ENCODE data around the gene FBXO42. TPM values are rescaled to one million over a fixed set of nuclear protein-coding genes. Genes with fewer than 3 reads are reported as not detected.

Gene FBXO42
- total and polyA plus RNA-seq, 2 of the 4 experiments (the other 2 are of a cell fraction): 12.0 to 18.8 TPM

DNA sequence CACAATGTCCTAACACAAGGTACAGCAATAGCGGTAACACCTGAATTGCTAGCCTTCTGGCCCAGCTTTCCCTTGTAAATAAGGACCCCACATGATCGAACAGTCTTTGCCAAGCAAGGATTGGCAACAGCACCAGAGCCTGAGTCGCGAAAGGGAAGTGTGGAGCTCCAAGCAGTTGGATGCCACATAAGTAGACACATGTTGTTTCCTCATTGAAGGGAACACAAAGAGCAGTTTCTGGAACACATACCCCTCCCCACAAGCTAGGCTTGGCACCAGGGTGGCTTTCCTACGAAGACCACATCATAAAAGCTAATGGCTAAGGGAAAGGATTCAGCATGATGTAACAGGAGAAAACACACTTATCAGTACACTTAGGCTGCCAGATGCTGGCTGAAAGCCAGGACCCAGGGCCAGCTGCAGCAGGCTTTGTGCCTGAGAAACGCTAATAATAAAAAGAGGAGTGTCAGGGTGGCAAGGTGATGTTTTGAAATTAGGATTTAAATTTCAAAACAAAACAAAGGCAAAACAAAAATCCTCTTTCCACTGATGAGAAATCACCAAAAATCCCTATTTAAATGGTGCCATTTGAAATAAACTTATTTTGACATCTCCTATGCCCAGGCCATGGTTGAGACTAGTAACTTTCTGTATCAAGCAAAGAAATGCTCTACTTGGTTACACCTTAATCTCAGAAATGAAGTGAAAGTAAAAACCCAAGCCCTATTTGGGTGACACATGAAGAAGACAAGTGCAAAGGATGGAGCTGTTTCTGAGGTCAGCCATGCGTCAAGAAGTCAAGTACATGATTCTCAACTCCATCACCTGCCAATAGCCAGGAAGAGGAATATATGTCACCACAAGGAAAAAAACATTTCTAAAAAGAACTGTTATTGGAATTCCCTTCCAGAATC lies 103.4 kb downstream of the FBXO42 start (continued):
- no peak for TF ChIP-seq MAZ (IDR thresholded peaks at IDR 0.05; ENCODE audit: borderline replicate concordance, low read depth, low read length)

DNA sequence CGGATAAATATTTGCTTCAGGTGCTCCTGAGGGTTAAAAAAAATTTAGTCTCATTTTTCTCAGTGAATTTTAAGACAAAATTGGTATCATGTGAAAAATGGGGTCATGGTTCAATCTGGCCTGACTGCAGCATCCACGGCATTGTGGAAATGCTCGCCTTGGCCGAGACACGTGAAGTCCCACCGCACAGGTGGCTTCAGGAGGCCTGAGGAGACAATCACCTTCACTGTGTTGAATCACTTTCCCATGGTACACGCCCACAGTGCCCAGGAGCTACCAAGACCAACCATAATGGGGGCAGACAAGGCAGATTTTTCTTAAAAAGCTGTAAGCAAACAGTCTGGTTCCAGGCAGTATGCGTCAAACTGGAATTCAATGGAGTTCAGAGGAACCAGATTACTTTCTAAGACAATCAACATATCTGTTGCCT lies 104.3 kb downstream of the FBXO42 start:
- Histone ChIP-seq H2BK120ac (ENCODE audit: low read depth, low read length) (peak overlapping the region; percentile 82; the same call in 1 of the 2 replicates), H3K4me1 (ENCODE audit: control insufficient read depth, insufficient read depth, low read length) (peaks cover 17% of the 10 kb centered on the region), H3K56ac (ENCODE audit: extremely low read depth, insufficient read depth, low read length) (no peak overlapping the region), H3K9me1 (ENCODE audit: insufficient read depth, low read length) (peaks cover 20% of the 10 kb centered on the region), H3K4ac (ENCODE audit: low read depth, low read length) (peak overlapping the region; percentile 90), H3K4me3 (ENCODE audit: insufficient read depth, low read depth, low read length) (no peak overlapping the region), H4K91ac (ENCODE audit: insufficient read depth, low read depth, low read length) (no peak overlapping the region), H3K79me1 (ENCODE audit: low read depth in 1 of 2, low read length in 2 of 2) (peaks cover 16 to 28% of the 10 kb centered on the region in 2 experiments), H2AK9ac (replicated peaks; ENCODE audit: low read depth, low read length, poor library complexity) (peak overlapping the region; percentile 29), H2AFZ (replicated peaks; ENCODE audit: low read length, poor library complexity) (no peak overlapping the region), H3K36me3 (ENCODE audit: control insufficient read depth, insufficient read depth, low read length) (peaks cover 22% of the 10 kb centered on the region), H2BK5ac (ENCODE audit: low read depth, low read length, poor library complexity, severe bottlenecking) (no peak overlapping the region), H4K5ac (ENCODE audit: low read depth, low read length) (no peak overlapping the region), H3K27me3 (ENCODE audit: control insufficient read depth, insufficient read depth, low read length) (no peaks in the 10 kb centered on the region), H3K18ac (ENCODE audit: low read depth, low read length) (no peak overlapping the region), H2AK5ac (ENCODE audit: low read depth, low read length) (peak overlapping the region; percentile 91), H4K8ac (ENCODE audit: low read depth in 2 of 2, low read length in 2 of 2) (peak overlapping the region in 1 of 2 experiments; percentile 84; a peak in 2 of 4 replicates), H3K4me2 (ENCODE audit: low read depth, low read length) (no peak overlapping the region), H2BK15ac (ENCODE audit: low read depth, low read length) (no peak overlapping the region; the same call in 2 of the 3 replicates), H3K9me3 (ENCODE audit: control insufficient read depth, insufficient read depth, low read length) (no peaks in the 10 kb centered on the region), H3K14ac (replicated peaks; ENCODE audit: low read depth, low read length) (peak overlapping the region; percentile 68), H4K20me1 (ENCODE audit: insufficient read depth, low read length) (peaks cover 8% of the 10 kb centered on the region; the same call in 1 of the 2 replicates), H2BK20ac (ENCODE audit: low read depth, low read length) (no peak overlapping the region), H3K27ac (ENCODE audit: insufficient read depth, low read length) (no peak overlapping the region), H3K23ac (ENCODE audit: low read depth, low read length) (peak overlapping the region; percentile 91; the same call in 1 of the 2 replicates), H3K9ac (ENCODE audit: low read depth, low read length) (no peak overlapping the region)
- ChIA-PET CTCF (interaction anchor here (0.7 to 1.2 kb wide), 3 partner anchors 12 to 168 kb away, joined by 3 read pairs; partner anchors contain the start of gene CPLANE2), POLR2A (ENCODE audit: unreplicated experiment) (no interaction called here)
- dilution Hi-C loops (cut with HindIII; ENCODE audit: low sequenced_read_pairs, unreplicated experiment) (no loop called here), in situ Hi-C loops (cut with MboI; ENCODE audit: low sequenced_read_pairs) (no loop called here), intact Hi-C loops (cut with micrococcal nuclease) (no loop called here)
- ATAC-seq (ENCODE audit: low read depth) (no peak), DNase-seq (no peak)
- TF ChIP-seq POLR2A (IDR thresholded peaks at IDR 0.05; ENCODE audit: low read depth, low read length): no peak
- TF ChIP-seq MXI1 (IDR thresholded peaks at IDR 0.05; ENCODE audit: borderline replicate concordance, low read depth, low read length): no peak
- no peak for TF ChIP-seq CEBPB (IDR thresholded peaks at IDR 0.05; ENCODE audit: low read depth, low read length)
- TF ChIP-seq RFX5 (IDR thresholded peaks at IDR 0.05; ENCODE audit: low read depth, low read length): no peak
- TF ChIP-seq CHD1 (IDR thresholded peaks at IDR 0.05; ENCODE audit: low read depth, low read length): no peak
- BruUV-seq (replicated peaks): no TSS peak
- WGBS, 2 experiments (ENCODE audit: extremely low coverage in 2 of 2, insufficient read length in 1 of 2): 88% methylated on average over 5 of the region's 8 CpGs; no CpG with 5 or more reads in 1 of the 2 experiments

All from IMR-90 (cell line).